GM21737 (cell line): Measurements from ENCODE around the gene CYFIP2.

Experiments used
- ATAC-seq: cut with Tn5 transposase; IDR thresholded peaks from one replicate; pipeline ENCODE4 v1.9.1; 2021; ENCODE audit warnings: mild to moderate bottlenecking, moderate library complexity; ENCODE audit not compliant: unreplicated experiment

CYFIP2 gene

GRCh38 chr5:157352756-157353340 is 86.9 kb downstream of the CYFIP2 start:
- no peak for ATAC-seq

GRCh38 chr5:157354800-157355199 is 88.9 kb downstream of the CYFIP2 start:
- ATAC-seq: no peak

DNA sequence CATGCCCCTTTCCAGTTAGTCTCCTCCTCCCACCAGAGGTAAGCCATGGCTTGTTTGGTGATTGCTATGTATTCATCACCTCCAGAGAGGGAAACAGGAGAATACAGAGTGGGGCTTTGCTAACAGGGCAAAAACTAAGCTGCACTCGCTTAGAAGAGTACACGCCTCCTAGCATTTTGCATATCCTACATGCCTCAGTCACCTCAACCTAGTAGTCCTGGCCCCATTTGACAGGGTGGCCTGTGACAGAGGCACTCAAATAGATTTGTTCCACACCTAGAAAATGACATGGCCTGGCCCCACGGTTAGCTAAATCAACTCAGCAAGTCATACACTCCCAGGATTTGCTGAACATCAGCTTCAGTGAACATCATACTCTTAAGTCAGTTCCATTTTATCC is 90.7 kb downstream of the CYFIP2 start:
- no peak for ATAC-seq

- no peak for ATAC-seq
These were observed 91.9 kb downstream of the CYFIP2 start for GRCh38 chr5:157357823-157358222.

DNA sequence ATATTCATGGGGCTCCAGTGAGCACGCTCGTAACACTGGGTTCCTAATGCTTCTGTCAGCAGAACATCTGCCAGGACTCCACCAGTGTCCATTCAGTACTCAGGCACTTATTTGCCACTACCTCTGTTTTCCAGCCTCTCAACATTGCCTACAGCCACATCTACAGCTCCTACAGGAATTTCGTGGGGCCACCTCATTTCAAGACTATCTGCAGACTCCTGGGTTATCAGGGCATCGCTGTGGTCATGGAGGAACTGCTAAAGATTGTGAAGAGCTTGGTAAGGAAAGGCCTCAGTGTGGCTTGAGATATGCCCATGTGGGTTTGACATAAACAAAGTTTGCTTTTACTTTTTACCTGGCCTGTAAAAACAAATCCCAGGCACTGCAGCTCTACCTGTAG is 92.9 kb downstream of the CYFIP2 start:
- no peak for ATAC-seq

GRCh38 chr5:157359356-157360055 is 93.6 kb downstream of the CYFIP2 start:
- ATAC-seq: no peak

DNA sequence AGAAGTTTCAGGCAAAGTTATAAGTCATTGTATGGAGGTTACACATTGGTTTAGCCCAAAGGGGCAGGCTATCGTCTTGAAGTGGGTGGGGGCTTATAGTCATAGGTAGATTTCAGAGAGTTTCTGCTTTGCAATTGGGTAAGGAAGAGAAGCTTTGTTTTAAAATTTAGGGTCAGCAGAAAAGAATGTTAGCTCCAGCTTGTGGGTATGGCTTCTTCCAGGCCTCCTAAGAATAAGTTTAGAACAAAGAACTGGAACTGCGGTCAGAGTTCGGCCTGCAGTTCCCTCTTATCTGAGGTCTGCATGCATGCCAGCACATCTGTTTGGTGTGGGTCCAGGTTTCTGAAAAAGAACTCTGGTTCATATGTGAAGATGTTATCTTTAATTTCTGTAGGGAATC is 96.1 kb downstream of the CYFIP2 start:
- no peak for ATAC-seq

- ATAC-seq: no peak
These were observed 96.6 kb downstream of the CYFIP2 start for GRCh38 chr5:157362502-157362901.

DNA sequence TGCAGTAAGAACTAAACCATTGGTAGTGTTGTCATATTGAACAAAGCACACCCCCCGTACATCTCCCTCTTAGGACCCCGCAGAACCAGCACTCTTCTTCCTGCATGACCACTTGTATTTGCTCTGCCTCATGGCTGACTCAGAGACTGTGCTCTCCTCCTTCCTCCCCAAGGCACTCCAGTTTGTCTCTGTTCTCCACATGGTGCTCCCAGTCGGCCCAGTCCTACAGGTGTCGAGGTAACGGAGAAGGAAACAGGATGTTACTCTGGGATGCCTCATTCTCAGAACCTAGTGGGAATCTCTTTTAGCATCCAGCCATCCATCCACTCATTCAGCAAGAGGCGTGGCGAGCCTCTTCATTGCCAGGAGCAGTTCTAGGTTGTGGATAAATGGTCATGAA is 97.1 kb downstream of the CYFIP2 start:
- ATAC-seq: no peak

- no peak for ATAC-seq
These were observed 99.8 kb downstream of the CYFIP2 start for GRCh38 chr5:157365732-157366131.

DNA sequence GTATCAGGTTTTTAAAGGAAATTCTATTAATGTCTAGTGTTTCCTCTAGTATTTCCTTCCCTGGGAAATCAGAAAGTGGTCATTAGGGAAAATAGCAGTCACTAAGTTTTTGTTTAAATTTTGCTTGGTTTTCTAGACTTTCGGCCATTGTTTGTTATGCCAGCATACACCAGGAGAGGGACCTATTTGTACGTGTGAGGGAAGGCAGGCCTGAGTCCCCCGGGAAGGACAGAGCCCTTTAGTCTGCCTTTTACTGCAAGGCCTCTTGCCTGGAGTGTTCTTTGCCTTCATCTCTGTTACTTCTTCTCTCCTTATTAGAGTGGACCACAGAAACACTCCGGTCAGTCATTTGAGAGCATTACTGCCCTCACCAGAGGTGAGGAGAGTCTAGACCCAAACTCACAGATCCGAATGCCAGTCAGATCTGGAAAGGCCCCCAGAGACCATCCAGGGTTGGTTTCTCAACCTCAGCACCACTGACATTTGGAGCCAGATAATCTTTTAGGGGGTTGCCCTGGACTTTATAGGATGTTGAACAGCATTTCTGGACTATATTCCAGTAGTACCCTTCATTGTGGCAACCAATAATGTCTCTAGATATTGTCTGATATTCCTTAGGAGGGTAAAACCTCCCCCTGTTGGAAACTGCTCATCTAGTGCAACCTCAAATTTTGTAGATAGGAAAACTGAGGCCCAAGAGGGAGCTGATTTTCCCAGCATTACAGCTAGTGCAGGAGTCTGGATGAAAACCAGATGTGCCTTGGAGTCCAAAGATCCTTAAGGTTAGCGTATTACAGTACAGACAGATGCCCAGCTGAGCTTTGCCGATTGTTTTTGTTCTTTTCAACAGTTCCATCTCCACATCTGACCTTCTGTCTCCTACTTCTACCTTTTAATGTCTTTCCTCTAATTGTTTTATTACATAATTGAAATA is 101.1 kb downstream of the CYFIP2 start:
- no peak for ATAC-seq

DNA sequence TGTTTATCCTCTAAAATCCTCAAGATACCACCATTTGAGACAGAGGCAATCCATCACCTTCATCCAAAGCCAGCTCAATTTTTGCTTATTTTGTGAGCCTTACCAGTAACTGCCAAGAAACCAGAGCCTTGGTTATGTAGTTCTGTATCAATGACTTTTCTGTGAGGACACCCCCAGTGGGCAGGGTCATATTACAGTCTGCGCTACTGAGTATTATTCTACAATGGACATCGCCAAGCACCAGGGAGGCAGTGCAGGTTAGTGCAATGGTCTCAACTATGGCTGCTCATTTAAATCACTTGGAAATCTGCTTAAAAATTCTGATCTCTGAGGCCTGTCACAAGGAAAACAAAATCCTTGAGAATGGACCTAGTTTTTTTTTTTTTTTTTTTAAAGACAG is 103.6 kb downstream of the CYFIP2 start:
- no peak for ATAC-seq

GRCh38 chr5:157370967-157371366 is 105.0 kb downstream of the CYFIP2 start:
- ATAC-seq: no peak

- no peak for ATAC-seq
These were observed 105.9 kb downstream of the CYFIP2 start for GRCh38 chr5:157371655-157372471.

- ATAC-seq: no peak
These were observed 106.5 kb downstream of the CYFIP2 start for GRCh38 chr5:157372472-157372822.

DNA sequence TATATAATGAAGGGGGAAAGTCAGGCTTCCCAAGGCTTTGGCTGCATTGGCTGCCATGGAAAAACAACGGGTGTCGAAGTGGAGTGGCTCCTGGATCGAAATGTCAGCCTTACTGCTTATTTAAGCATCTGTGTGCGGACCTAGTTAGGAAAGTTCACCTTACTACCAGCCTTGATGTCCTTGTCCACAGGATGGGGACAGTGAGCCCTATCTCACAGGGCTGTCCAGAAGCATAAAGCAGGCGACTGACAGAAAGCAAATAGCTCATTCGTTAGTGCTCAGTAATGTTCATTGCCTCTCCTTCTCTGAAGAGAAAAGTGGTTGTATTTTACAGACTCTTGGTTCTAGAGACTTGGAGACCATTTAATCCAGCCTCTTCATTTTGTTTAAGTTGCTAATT is 112.6 kb downstream of the CYFIP2 start:
- no peak for ATAC-seq

DNA sequence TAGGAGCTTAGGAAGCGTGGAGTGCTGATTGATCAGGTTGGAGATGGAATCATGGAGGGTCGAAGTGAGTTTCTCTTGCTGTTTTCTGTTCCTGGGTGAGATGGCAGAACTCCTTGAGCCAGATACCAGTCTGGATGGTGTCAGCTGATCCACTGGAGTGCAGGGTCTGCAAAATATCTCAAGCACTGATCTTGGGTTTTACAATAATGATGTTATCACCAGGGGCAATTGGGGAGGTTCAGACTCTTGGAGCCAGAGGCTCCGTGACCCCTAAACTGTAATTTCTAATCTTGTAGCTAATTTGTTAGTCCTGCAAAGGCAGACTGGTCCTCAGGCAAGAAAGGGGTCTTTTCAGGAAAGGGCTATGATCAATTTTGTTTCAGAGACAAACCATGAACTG is 114.1 kb downstream of the CYFIP2 start:
- no peak for ATAC-seq

DNA sequence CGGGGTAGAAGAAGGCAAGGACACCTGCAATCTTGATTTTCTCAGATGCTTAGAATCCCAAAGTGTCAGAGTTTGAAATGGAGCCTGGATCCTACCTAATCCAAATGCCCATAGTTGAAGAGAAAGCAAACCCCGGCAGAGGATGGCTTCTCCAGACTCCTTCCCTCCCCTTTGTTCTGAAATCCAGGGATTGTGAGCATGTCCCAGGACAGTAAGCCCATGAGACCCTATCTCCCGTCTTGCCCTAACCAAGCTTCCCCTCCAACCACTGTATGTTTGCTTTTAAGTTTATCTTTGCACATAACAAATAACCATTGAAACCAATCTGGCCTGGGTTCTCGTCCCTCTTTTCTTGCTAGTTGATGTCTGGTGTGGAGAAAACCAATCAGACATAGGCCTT is 115.8 kb downstream of the CYFIP2 start:
- ATAC-seq: no peak

GRCh38 chr5:157382996-157383800 is 117.3 kb downstream of the CYFIP2 start:
- no peak for ATAC-seq

DNA sequence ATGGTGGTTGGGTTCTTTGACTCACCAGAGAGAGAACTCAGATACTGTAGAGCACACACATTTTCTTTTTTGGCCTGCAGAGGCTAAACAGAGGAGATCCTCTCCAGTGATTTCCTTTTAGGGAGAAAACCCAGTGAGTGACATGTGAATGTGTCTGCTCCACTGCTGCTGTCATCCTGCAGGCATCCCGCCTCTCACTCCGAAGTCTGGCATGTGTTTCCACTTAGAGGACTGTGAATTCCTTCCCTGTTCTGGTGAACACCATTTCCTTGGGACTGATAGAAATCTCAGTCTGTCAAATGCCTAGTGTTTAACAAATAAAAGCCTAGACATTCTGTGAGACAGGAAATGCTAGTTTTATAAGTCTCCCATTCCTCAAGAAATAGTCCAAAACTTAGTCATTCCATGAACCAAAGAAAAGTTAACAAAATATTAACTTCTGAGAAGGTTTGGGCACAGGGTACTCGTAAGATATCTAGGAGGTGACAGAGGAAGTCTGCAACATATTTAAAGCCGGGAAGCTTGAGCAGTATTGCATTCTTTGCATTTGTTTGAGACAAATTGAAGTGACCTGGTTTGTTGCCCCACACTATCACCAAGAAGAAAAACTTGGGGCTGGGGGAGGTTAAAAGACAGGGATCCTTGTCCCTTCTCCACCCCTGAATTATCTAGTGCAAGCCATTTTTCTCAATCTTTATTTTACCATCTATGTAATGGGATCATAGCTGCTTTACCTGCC is 119.2 kb downstream of the CYFIP2 start:
- no peak for ATAC-seq
